OCI-LY7 (cell line): ENCODE results near the gene UHMK1. TPM values are rescaled to one million over a fixed set of nuclear protein-coding genes. Genes with fewer than 3 reads are reported as not detected.
"Not testable (repeated sequence)": the region's sequence is repeated elsewhere in the genome, so short reads cannot be mapped to it uniquely, and the experiment has no call there.

Experiments
- BruUV-seq: library from RNA; stranded (reverse); fragments of 400-500 nt; replicated peaks from 2 replicates; lab custom pipeline; 2021; lab: Mats Ljungman, UMichigan
- CTCF ChIA-PET: fragments of 300-600 bp; sonication (Branson Sonifier 250); formaldehyde crosslinking; loops from one replicate; lab custom pipeline; 2022; ENCODE audit warnings: antibody characterized with exemption; ENCODE audit not compliant: unreplicated experiment; lab: Charles Lee
- POLR2A ChIA-PET: fragments of 300-600 bp; sonication (Branson Sonifier 250); formaldehyde crosslinking; loops from one replicate; lab custom pipeline; 2022; ENCODE audit warnings: antibody characterized with exemption; lab: Charles Lee
- DNase-seq: peaks from one replicate; pipeline ENCODE4 v3.0.0-alpha.2; 2015; ENCODE audit warnings: low spot score
- H2AFZ ChIP-seq: fragments of 200-600 bp; sonication (generic), shearing (Covaris generic); 2 replicates; pipeline ENCODE4 v1.6.1; 2014; ENCODE audit warnings: mild to moderate bottlenecking, antibody characterized with exemption, low read length, moderate library complexity
- H3K27ac ChIP-seq: fragments of 200-600 bp; sonication (generic); 2 replicates; pipeline ENCODE4 v1.5.1; 2014; ENCODE audit warnings: mixed run types, low read depth, mild to moderate bottlenecking, moderate library complexity, low read length, inconsistent platforms; ENCODE audit not compliant: poor library complexity, severe bottlenecking
- H3K36me3 ChIP-seq: fragments of 200-600 bp; sonication (generic); 2 replicates; pipeline ENCODE4 v1.6.1; 2014; ENCODE audit warnings: mild to moderate bottlenecking, antibody characterized with exemption, low read length, moderate library complexity, mixed read lengths; ENCODE audit not compliant: insufficient read depth
- H3K4me1 ChIP-seq: fragments of 200-600 bp; sonication (generic); 2 replicates; pipeline ENCODE4 v1.5.1; 2014; ENCODE audit warnings: mild to moderate bottlenecking, low read length; ENCODE audit not compliant: insufficient read depth, poor library complexity, severe bottlenecking
- H3K4me2 ChIP-seq: fragments of 200-600 bp; sonication (generic); 2 replicates; pipeline ENCODE4 v1.6.1; 2014; ENCODE audit warnings: mild to moderate bottlenecking, low read length
- H3K4me3 ChIP-seq: fragments of 200-600 bp; sonication (generic); 2 replicates; pipeline ENCODE4 v1.5.1; 2014; ENCODE audit warnings: mild to moderate bottlenecking, low read depth, low read length; ENCODE audit not compliant: poor library complexity, severe bottlenecking
- H3K79me2 ChIP-seq: fragments of 200-600 bp; sonication (generic); 2 replicates; pipeline ENCODE4 v1.6.1; 2016; ENCODE audit warnings: low read depth, mild to moderate bottlenecking, low read length, moderate library complexity, mixed read lengths; ENCODE audit not compliant: insufficient read depth
- H3K9me2 ChIP-seq: fragments of 200-600 bp; sonication (generic); 2 replicates; pipeline ENCODE4 v1.6.1; 2016; ENCODE audit warnings: mild to moderate bottlenecking, low read length, mixed read lengths; ENCODE audit not compliant: insufficient read depth
- H3K9me3 ChIP-seq: fragments of 200-600 bp; sonication (generic); 2 replicates; pipeline ENCODE4 v1.6.1; 2014; ENCODE audit warnings: mild to moderate bottlenecking, mixed run types, low read length, mixed read lengths
- H4K20me1 ChIP-seq: fragments of 200-600 bp; sonication (generic); 2 replicates; pipeline ENCODE4 v1.6.1; 2014; ENCODE audit warnings: mild to moderate bottlenecking, antibody characterized with exemption, low read length, moderate library complexity, mixed read lengths; ENCODE audit not compliant: insufficient read depth
- CTCF ChIP-seq: fragments of 200-600 bp; sonication (generic); conservative IDR thresholded peaks from 2 replicates; pipeline ENCODE4 v1.5.1; 2014; ENCODE audit warnings: mild to moderate bottlenecking, antibody characterized with exemption, low read length, moderate library complexity, mixed read lengths
- EZH2phosphoT487 ChIP-seq: fragments of 200-600 bp; sonication (generic); IDR thresholded peaks from 2 replicates; pipeline ENCODE4 v1.6.1; 2018; ENCODE audit warnings: low read depth, borderline replicate concordance, mild to moderate bottlenecking, mixed run types, antibody characterized with exemption, low read length, moderate library complexity, mixed read lengths
- intact Hi-C: fragments of 100-400 bp; cut with micrococcal nuclease; formaldehyde crosslinking; loops from one replicate; pipeline ENCODE4 v1.10.0; 2022; ENCODE audit not compliant: unreplicated experiment
- total RNA-seq, 2 experiments: library from RNA; depleted of rRNA in 1 of 2; stranded (reverse); fragments of >200 nt in 1 of 2; shearing (Covaris generic) in 1 of 2; gene quantifications; 2 replicates each; pipeline ENCODE4 v1.2.3, GENCODE V29; 2014 to 2022

UHMK1 gene
- total RNA-seq, 2 experiments from 2014 or later = 27.8 to 33.8 TPM

GRCh38 chr1:162568802-162569201 is 71.2 kb downstream of the UHMK1 start:
- Histone ChIP-seq H2AFZ (no peak overlapping the region), H3K4me3 (no peak overlapping the region), H3K4me2 (no peak overlapping the region), H3K4me1 (no peaks in the 10 kb centered on the region), H3K27ac (no peak overlapping the region), H3K36me3 (peaks cover 27% of the 10 kb centered on the region), H3K9me2 (no peaks in the 10 kb centered on the region), H3K9me3 (no peaks in the 10 kb centered on the region), H3K79me2 (0 out of 2 replicates have a peak, but pooled peaks cover 10% of the 10 kb centered on the region), H4K20me1 (no peaks in the 10 kb centered on the region; the same call in 1 of the 2 replicates)
- intact Hi-C loops = no loop called here
- BruUV-seq = no TSS peak
- no peak for DNase-seq
- ChIA-PET CTCF (no interaction called here), POLR2A (interaction anchor here (1.1 kb wide), 1 partner anchor 21 kb away, joined by 3 read pairs; no protein-coding TSS in a partner anchor)
- TF ChIP-seq CTCF = no peak
- TF ChIP-seq EZH2phosphoT487 = no peak

- Histone ChIP-seq H3K27ac (no peak overlapping the region), H3K4me2 (no peak overlapping the region), H3K9me3 (no peaks in the 10 kb centered on the region), H3K9me2 (no peaks in the 10 kb centered on the region), H3K4me1 (no peaks in the 10 kb centered on the region), H3K79me2 (no peaks in the 10 kb centered on the region), H2AFZ (no peak overlapping the region), H3K4me3 (no peak overlapping the region), H3K36me3 (peaks cover 27% of the 10 kb centered on the region), H4K20me1 (no peaks in the 10 kb centered on the region; the same call in 1 of the 2 replicates)
- no peak for DNase-seq
- CTCF ChIA-PET = no interaction called here
- intact Hi-C loops = no loop called here
- BruUV-seq = no TSS peak
- POLR2A ChIA-PET = no interaction called here
- no peak for TF ChIP-seq EZH2phosphoT487
- no peak for TF ChIP-seq CTCF
Measured at GRCh38 chr1:162570718-162571117, 73.1 kb downstream of the UHMK1 start.

GRCh38 chr1:162571121-162571520 is 73.5 kb downstream of the UHMK1 start:
- H3K9me3 ChIP-seq, H4K20me1 ChIP-seq, H2AFZ ChIP-seq, H3K4me3 ChIP-seq, H3K4me2 ChIP-seq, POLR2A ChIA-PET, H3K9me2 ChIP-seq, H3K27ac ChIP-seq, intact Hi-C loops, BruUV-seq, DNase-seq, H3K79me2 ChIP-seq, CTCF ChIA-PET, H3K4me1 ChIP-seq: not testable (repeated sequence)
- peaks cover 24% of the 10 kb centered on the region for H3K36me3 ChIP-seq
